Left renal cortex interstitium (tissue), 4 donors: ENCODE results near the gene SARS1. TPM values are rescaled to one million over a fixed set of nuclear protein-coding genes. Genes with fewer than 3 reads are reported as not detected.

ENCODE experiments used
- DNase-seq, 4 donors: peaks; one replicate each; pipeline ENCODE4 v3.0.0-alpha.2; 2013; ENCODE audit warnings: low read depth in 4 of 4, low spot score in 2 of 4, missing footprints in 1 of 4
- polyA plus RNA-seq, 4 donors: library from polyadenylated mRNA; unstranded; fragments of 120-200 nt; gene quantifications; one replicate each; pipeline ENCODE4 v1.2.1, GENCODE V29; 2013; ENCODE audit not compliant: insufficient read length in 4 of 4

SARS1 gene
- polyA plus RNA-seq, 4 donors, result 125 to 152 (median 131) TPM

- DNase-seq, result no peak
Measured at GRCh38 chr1:109259674-109260557, 46.2 kb downstream of the SARS1 start.

GRCh38 chr1:109261006-109261405 is 47.3 kb downstream of the SARS1 start:
- no peak for DNase-seq

GRCh38 chr1:109261578-109261977 is 47.9 kb downstream of the SARS1 start:
- DNase-seq, result no peak

- no peak for DNase-seq
Measured at GRCh38 chr1:109262231-109263055, 48.7 kb downstream of the SARS1 start.

GRCh38 chr1:109263234-109263596 is 49.5 kb downstream of the SARS1 start:
- no peak for DNase-seq

- no peak for DNase-seq
Measured at GRCh38 chr1:109263597-109264378, 50.1 kb downstream of the SARS1 start.

GRCh38 chr1:109264379-109264755 is 50.6 kb downstream of the SARS1 start:
- no peak for DNase-seq

GRCh38 chr1:109265016-109265415 is 51.3 kb downstream of the SARS1 start:
- no peak for DNase-seq

GRCh38 chr1:109265741-109266330 is 52.1 kb downstream of the SARS1 start:
- no peak for DNase-seq

- DNase-seq, result no peak
Measured at GRCh38 chr1:109266965-109267364, 53.2 kb downstream of the SARS1 start.

- no peak for DNase-seq
Measured at GRCh38 chr1:109267743-109268300, 54.1 kb downstream of the SARS1 start.

GRCh38 chr1:109268431-109269211 is 54.9 kb downstream of the SARS1 start:
- no peak for DNase-seq

- no peak for DNase-seq
Measured at GRCh38 chr1:109269212-109269980, 55.7 kb downstream of the SARS1 start.

- no peak for DNase-seq
Measured at GRCh38 chr1:109269981-109270622, 56.4 kb downstream of the SARS1 start.

GRCh38 chr1:109270623-109271317 is 57.1 kb downstream of the SARS1 start:
- no peak for DNase-seq

GRCh38 chr1:109271458-109271857 is 57.7 kb downstream of the SARS1 start:
- no peak for DNase-seq

GRCh38 chr1:109272021-109272799 is 58.5 kb downstream of the SARS1 start:
- DNase-seq, result no peak
